GM10266 (cell line): Measurements from ENCODE around the gene TFPI2.

Experiments
- DNase-seq: peaks from one replicate; pipeline ENCODE4 v3.0.0; 2012; ENCODE audit errors: extremely low spot score
- TF ChIP-seq, protein P1 (sequence below): IDR thresholded peaks from 2 replicates; pipeline ENCODE4 v1.5.1; 2012; ENCODE audit warnings: mild to moderate bottlenecking, low read depth; ENCODE audit not compliant: control insufficient read depth, insufficient read depth; ENCODE audit errors: missing control alignments

TFPI2 gene

DNA sequence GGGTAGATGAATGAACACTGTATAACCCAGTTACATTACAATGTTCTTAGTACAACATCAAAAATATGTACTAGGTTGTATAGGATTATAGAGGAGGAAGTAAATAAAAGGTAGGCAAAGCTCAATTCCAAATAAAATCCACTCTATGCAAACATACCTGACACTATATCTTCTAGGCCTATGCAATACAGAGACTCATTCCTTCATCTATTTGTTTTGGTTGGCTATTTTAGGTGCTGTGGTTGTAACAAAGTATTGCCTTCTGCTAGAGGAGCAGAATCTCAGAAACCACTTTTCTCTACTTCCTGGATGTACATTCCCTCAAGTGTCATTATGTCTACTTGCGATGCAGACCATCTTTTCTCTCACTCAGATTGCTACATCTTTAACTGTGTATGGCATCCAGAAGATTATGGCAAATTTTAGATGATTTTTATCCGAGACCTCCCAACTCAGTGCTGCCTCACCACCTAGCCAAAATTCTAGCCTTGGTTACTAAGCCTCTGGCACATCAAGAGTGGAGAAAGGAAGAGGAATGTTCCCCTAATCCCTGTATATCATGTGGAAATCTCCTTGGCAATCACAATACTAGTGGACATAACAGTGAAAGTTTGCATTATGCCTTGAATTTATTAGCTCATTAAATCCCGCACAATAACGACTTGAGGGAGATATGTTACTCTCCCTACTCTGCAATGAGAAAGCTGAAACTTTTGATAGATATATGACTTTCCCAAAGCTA lies 5.5 kb upstream of the TFPI2 start:
- TF ChIP-seq, protein P1, sequence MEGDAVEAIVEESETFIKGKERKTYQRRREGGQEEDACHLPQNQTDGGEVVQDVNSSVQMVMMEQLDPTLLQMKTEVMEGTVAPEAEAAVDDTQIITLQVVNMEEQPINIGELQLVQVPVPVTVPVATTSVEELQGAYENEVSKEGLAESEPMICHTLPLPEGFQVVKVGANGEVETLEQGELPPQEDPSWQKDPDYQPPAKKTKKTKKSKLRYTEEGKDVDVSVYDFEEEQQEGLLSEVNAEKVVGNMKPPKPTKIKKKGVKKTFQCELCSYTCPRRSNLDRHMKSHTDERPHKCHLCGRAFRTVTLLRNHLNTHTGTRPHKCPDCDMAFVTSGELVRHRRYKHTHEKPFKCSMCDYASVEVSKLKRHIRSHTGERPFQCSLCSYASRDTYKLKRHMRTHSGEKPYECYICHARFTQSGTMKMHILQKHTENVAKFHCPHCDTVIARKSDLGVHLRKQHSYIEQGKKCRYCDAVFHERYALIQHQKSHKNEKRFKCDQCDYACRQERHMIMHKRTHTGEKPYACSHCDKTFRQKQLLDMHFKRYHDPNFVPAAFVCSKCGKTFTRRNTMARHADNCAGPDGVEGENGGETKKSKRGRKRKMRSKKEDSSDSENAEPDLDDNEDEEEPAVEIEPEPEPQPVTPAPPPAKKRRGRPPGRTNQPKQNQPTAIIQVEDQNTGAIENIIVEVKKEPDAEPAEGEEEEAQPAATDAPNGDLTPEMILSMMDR, result no peak
- DNase-seq, result no peak

DNA sequence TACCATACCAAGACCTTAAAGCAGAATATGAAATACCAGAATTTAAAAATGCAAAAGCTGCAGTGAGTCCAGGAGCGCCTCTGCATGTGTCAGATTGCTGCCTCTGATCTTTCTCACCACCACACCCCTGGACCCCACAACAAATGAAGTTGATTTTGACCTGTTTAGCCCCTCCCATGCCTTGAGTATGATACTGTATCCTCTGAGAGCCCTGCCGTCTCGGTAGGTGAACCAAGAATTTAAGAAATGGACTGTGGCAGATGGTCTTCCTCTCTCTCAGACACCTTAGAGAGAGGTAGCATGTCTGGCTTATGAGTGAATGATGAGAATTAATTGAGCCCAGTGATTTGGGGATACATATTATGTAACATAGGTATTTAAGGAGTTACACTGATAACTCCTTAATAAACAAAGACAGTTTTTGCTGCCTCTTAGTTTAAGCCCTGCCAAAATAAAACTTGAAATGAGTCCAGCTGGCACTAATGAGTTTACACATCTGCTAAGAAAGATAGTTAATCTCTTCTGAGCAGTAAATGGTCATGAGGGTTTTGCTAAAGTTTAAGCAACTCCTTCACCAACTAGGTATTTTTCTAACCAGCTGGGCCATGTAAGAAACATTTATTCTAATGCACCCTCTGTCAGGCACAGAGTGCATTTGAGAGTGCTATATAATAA lies 4.5 kb upstream of the TFPI2 start:
- DNase-seq, result no peak
- TF ChIP-seq, protein P1, result no peak

DNA sequence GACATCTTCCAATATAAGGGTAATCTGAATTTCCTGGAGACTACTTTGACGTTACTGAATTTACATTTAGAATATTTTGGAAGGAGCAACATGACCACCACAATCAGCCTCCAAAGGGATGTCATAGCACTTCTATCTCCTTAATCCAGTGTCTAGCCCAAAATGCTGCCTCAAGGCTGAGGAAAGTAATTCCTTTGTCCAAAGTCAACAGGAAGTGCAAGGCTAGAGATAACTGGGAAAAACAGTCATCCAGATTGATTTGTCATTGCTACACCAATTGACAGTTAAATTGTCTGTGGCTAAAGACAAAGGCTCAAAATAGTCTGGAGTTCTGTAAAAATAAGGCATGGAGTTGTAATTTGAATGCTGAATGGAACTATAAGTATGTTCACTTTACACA lies 3.9 kb upstream of the TFPI2 start:
- no peak for DNase-seq
- TF ChIP-seq, protein P1, result no peak

DNA sequence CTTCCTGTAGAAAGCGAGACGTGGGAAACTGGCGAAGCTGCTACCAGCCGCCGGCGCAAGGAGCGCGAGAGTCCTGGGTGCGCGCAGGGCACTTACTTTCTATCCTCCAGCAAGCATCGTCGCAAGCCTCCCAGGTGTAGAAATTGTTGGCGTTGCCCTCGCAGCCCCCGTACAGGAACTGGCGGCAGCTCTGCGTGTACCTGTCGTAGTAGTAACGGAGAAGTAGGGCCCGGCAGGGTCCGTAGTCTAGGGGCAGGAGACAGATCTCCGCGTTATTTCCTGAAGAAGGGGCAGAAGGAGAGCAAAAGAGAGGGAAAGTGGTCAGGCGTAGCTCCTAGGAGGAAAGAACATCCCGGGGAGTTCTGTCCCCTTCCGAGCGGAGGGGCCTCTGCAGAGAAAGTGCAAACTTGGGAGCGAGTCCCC lies 501 bp downstream of the TFPI2 start:
- TF ChIP-seq, protein P1, result no peak
- peak; percentile 13 for DNase-seq

DNA sequence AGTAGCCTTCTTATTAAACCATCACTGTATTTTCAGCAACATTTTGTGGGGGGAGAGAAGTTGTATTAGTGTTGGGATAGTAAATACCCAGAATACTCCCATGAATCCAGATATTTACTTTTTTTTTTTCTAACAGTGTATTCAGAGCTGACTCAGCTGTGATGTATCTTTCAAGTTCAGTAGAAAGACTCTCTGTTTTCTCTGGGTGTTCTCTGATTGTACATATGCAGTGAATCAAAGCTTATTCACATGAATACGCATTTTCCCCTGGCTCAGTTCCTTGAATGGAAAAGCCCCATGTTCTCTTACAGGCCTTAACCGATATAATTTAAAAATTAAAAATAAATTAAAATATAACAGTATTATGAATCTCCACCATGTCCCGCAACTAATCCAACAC lies 1.3 kb downstream of the TFPI2 start:
- TF ChIP-seq, protein P1, result no peak

DNA sequence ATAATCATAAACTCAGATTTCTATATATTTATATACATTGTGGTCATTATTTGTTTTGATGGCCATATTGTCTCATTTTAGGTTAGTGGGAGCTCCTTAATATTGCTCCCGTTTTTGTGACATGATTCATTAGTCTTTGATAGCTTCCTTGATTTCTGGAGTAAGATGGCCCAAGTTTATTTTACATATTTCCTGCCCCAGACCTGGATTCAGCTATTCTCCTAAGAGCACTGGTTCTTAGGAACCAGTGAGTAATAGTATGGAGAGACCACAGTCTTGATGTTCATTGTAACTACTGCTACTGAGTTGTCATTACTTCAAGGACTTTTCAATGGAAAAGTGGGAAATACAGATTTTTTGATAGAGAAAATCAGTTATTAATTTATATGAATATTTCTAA lies 6.0 kb downstream of the TFPI2 start:
- DNase-seq, result no peak
- TF ChIP-seq, protein P1, result no peak

More for the DNA sequence above, 1.3 kb downstream of the TFPI2 start:
- no peak for DNase-seq

DNA sequence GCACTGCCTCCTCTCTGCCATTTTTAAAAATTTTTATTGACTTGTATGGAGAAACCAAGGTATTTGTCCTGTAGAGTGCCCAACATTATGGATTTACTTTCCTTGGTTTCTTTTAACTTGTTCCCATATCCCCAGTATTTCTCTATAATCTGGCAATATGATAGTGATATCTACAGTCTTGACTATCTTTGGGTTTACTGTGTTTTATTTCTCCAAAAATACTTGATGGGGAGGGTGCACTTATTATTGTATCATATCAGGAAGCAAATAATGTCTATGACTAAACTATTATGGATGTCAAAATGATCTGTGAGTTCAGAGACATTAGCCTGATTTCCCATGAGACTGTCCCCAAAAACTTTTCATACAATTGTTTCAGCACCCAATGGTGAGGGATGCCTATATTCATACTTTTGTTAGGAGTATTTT lies 6.6 kb downstream of the TFPI2 start:
- TF ChIP-seq, protein P1, result no peak

More for the DNA sequence above, 6.6 kb downstream of the TFPI2 start:
- DNase-seq, result no peak
